ENCODE results near the gene ARHGEF5.
"Not testable (repeated sequence)": the region's sequence is repeated elsewhere in the genome, so short reads cannot be mapped to it uniquely, and the experiment has no call there.

Gene ARHGEF5

DNA sequence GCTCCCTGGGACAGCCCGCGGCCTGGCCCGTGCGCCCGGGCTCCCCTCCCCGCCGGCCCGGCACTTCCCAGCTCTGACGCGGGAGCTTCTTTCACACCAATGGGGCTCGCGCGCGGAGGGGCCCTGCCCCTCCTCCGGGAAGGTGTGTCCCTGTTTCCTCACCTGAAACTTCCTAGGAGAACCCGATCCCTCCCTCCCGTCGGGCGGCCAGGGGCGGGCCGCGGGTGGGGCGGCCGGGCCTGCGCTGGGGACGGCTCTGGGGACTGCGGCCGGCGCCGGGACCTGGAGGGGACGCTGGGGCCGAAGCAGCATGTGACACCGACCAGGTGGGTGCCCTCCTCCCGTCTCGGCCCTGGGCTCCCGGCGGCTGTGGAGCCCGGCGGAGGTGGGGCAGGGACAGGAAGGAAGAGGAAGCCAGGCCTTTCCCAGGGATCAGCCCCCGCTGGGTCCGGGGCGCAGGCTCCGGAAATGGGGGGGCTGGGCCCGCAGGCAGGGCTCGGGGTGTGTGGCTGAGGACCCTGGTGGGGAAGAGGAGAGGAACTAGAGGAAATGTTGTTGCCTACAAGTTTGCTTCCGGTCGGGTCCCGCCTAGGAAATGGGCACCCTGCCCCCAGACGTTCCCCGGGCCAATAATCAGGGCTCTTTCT is at the start of gene ARHGEF5:
TSS of gene ARHGEF5 (plus strand) at position 227 of the 647 bp plus-strand sequence. CDS start 7,268 bp downstream, outside the sequence.
- not testable (repeated sequence) for H3K4me3 ChIP-seq (ENCODE audit: low read depth, low read length); DNase-seq (ENCODE audit: low read depth)

DNA sequence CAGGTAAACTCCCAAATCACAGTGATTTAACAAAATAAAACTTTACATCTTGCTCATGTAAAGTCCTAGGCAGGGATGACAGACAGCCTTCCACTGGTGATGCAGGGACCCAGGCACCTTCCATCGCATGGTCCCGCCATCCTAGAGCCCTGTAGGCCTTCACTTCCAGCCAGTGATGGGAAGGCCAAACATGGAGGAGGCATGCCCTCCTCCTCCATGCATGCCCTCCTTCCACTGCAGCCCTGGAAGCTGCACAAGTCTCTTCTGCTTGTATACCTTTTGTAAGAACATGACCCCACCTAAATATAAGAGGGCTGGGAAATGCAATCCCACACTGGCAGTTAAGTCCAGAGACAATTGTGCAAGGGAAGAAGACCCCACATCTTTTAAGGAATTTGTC is 45.5 kb upstream of the ARHGEF5 start:
- not testable (repeated sequence) for DNase-seq (ENCODE audit: low read depth); H3K4me3 ChIP-seq (ENCODE audit: low read depth, low read length)

DNA sequence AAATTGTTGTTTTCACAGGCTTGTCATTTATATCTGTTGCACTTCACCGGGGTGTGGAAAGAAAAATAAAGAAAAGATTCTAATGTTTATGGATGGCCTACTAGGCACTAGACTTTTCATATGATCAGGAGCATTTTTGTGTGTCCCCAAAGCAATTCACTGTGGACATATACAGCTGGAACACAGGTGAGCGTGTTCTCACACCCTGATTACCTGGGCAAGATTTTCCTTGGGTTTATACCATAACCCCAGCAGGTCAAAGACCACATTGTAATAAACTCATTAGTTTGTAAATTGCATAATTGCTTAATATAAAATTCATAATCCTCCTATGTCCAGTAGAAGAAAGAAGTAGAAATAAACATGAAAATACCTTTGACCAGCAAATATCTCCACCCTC is 44.0 kb upstream of the ARHGEF5 start:
- not testable (repeated sequence) for DNase-seq (ENCODE audit: low read depth); H3K4me3 ChIP-seq (ENCODE audit: low read depth, low read length)

DNA sequence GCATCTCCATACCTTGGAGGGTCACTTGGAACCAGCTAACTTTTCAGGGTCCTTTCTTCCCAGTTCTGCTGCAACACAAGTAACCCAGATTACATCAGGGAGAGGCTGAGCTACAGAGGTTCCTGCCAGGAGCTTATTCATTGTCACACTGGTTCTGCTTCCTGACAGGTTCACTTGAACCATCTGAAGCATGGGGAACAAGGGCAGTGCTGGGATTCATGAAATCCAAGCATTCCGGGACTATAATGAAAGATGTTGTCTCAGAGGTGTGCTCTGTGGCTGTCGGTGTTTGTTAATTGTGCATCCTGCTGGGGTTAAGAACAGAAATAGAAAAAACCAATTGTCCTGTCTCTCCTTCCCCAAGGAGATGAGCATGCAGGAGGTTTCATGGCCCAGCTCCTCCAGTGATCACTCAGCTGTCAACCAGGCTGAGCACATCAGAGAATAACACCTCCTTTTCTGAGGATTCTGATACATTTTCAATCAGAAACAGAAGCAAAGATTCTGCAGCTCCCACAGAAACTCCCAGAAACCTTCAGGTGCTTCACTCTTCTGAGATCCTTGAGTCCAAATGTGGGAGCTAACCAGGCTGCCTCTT is 43.2 kb upstream of the ARHGEF5 start, which contains the start of gene OR2A1:
TSS of gene OR2A1 (plus strand) at position 548 of the 598 bp plus-strand sequence. CDS start 5,706 bp downstream, outside the sequence.
- not testable (repeated sequence) for H3K4me3 ChIP-seq (ENCODE audit: low read depth, low read length); DNase-seq (ENCODE audit: low read depth)

DNA sequence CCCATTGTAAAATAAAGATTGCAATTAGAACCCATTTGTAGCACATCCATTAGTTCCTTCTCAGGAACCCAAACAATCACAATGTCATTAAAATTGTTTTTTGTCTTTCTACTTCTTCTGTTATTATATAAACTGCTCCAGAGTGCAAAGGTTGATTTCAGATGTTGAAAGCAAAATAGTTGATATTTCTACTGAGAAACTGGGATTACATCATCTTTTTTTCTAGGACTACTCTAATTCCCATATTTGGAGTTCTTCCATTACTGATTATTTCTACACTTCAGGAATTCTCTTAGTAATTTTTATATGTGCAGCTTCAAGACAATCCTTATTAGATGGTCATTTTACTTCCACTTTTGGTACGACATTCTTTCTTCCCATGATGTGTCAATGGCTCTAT is 37.7 kb upstream of the ARHGEF5 start:
- DNase-seq (ENCODE audit: low read depth); H3K4me3 ChIP-seq (ENCODE audit: low read depth, low read length): not testable (repeated sequence)

DNA sequence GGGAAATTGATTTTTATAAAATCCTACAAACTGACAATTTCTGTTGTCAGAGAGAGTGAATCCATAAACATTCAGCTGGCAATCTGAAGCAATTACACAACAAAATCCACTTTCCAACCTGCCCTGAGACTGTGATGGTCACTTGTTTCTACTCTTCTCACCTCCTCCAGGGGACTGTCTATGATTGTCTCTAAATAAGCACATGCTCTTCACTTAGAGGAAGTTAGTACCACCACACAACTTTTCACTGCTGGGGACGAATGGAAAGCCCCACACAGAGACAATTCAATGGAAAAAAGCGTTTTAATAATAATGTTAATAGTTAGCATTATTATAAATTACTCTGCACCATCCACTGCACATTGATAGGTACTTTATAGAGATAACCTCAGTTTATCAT is 35.7 kb upstream of the ARHGEF5 start:
- not testable (repeated sequence) for H3K4me3 ChIP-seq (ENCODE audit: low read depth, low read length); DNase-seq (ENCODE audit: low read depth)

DNA sequence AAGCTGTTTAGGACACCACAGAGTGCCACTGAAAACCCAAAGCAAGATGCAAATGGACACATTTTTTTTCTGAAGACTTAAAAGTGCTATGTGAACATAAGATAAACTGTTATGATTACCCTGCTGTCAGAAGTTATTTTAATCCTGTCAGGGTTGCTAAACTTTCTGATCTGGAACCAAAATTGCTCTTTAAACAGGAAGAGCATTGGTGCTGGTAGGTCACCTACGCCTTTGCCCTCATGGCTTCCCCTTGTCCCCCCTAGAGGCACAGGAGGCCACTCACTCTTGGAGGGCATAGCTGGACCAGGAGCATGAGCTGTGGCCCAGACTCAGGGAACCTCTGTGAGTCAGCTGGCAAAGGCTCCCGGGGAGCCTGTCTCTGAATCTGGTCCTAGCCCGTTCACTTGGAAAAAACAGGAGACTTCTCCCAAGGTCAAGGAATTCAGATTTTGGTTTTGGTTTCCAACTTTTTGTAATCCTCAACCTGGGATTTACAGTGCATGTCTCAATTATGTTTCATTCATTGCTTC is 33.5 kb upstream of the ARHGEF5 start:
- DNase-seq (ENCODE audit: low read depth); H3K4me3 ChIP-seq (ENCODE audit: low read depth, low read length): not testable (repeated sequence)

DNA sequence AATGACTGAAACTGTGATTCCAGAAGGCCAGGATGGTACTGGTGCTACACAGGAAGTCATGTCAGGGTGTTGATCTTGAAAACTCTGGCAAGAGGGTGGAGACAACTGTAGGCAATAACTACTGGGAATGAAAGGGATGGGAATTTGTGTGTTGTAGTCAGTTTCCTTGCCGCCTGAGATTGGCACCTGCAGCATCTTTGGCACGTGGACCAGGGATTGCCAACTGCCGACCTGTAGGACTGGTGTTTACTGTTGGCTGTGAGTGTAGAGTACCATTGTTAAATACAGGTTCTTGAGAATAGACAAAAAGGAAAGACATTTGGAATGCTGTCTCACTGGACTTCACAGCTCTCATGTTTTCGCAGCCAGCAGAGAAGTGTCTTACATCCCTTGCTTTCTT is 31.8 kb upstream of the ARHGEF5 start:
- DNase-seq (ENCODE audit: low read depth); H3K4me3 ChIP-seq (ENCODE audit: low read depth, low read length): not testable (repeated sequence)

DNA sequence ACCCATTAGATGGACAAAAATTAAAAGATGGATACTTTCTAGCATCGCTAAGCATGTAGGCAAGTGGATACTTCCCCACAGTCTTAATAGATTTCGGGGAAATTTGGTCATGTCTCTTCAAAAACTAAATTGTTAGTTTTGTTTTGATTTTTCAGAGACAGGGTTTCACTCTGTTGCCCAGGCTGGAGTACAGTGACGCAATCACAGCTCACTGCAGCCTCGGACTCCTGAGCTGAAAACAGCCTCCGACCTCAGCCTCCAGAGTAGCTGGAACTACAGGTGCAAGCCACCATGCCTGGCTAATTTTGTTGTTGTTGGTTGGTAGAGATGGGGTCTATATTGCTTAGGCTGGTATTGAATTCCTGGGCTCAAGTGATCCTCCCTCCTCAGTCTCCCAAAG is 29.3 kb upstream of the ARHGEF5 start:
- H3K4me3 ChIP-seq (ENCODE audit: low read depth, low read length); DNase-seq (ENCODE audit: low read depth): not testable (repeated sequence)

DNA sequence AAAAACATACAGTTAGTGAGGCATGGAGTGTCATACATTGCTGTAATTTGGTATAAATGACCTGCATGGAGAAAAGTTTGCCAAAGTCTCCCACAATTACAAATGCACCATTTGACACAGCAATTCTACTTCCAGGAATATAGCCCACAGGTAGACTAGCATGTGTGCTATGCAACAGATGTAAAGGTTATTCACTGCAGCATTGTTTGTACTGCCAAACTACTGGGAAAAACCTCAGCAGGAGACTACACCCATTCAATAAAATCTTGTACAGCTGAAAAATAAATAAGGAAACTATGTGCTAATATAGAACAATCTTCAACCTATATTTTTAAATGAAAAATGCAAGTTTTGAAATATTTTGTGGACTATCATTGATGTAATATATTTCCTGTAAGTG is 25.2 kb upstream of the ARHGEF5 start:
- not testable (repeated sequence) for H3K4me3 ChIP-seq (ENCODE audit: low read depth, low read length); DNase-seq (ENCODE audit: low read depth)

DNA sequence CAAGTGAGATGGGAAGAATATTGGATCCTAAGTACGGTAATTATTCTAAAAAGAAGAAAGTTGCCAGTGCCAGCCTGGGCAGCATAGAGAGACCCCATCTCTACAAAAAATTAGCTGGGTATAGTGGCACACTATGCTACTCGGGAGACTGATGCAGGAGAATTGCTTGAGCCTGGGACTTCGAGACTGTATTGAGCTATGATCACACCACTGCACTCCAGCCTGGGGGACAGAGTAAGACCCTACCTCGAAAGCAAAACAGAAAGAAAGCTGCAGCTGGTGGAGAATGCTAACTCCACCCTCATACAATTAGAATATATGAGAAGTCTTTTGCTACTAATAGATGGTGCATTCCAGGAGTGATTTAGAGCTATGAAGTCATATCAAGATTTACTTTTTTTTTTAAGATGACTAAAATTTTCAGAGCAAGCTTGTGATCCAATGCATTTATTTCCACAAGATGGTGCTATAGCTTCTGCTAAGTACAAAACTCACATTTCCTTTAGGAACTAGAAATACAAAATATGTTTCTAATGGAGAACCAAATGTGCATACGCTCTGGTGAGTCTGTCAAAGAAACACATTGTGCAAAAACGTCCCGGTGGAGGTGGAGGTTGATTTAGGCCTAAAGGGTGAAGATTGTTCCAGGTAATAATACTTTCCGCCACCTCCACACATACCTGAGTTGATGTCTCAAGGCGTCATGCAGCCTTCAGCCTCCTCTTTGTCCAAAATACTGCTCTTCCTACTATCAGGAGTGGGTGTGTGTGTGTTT is 23.8 kb upstream of the ARHGEF5 start:
- H3K4me3 ChIP-seq (ENCODE audit: low read depth, low read length); DNase-seq (ENCODE audit: low read depth): not testable (repeated sequence)

DNA sequence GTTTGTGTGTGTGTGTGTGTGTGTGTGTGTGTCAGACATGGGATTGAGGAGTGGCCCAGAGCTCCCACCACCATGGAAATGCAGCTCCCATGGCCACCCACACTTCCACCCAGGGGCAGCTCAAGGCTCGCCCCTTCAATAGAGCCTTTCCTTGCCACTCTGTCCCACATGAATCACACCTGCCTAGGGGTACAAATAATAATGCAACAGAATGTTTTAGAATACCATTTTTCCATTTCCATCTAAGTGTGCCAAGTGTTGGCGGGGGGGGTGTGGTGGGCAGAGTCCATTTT is 23.3 kb upstream of the ARHGEF5 start:
- H3K4me3 ChIP-seq (ENCODE audit: low read depth, low read length) = not testable (repeated sequence)
- DNase-seq (ENCODE audit: low read depth) = peak; percentile 0

DNA sequence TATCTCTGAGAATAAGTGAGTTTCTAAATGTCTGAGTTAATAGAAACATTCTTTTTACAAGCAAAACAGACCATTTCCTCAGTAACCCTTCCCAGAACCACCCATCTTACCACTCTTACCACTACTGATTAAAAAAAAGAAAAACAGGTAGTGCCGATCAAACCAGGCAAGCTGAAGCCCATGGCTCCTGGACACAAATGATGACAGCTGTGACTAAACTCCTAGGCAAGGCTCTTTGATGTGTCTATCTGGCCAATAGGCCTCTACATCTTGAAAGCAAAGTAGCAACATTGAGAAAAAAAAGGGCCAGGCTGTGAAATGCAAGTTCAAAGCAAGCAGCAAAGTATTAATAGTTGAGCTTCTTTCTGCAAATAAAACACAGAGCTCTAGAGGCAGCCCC is 6.6 kb upstream of the ARHGEF5 start:
- not testable (repeated sequence) for DNase-seq (ENCODE audit: low read depth); H3K4me3 ChIP-seq (ENCODE audit: low read depth, low read length)

DNA sequence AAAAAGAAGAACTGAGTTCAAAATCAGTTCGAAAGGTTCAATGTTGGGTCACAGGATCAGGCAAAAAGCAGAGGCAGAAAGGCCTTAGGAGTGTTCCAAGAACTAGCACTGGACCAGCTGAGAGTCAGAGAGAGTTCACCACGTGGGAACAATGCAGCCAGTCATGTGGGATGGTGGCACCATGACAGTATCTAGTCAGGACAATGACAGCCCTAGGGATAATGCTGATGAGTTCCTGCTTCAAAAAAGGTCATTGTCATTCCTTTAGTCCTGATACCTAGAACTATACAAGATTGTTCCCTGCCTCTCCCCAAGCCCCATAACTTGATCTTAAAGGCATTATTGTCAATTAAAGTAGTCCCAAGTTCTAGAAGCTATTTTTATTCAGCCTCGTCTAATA is 3.5 kb upstream of the ARHGEF5 start:
- H3K4me3 ChIP-seq (ENCODE audit: low read depth, low read length) = not testable (repeated sequence)
- DNase-seq (ENCODE audit: low read depth) = peak; percentile 0

DNA sequence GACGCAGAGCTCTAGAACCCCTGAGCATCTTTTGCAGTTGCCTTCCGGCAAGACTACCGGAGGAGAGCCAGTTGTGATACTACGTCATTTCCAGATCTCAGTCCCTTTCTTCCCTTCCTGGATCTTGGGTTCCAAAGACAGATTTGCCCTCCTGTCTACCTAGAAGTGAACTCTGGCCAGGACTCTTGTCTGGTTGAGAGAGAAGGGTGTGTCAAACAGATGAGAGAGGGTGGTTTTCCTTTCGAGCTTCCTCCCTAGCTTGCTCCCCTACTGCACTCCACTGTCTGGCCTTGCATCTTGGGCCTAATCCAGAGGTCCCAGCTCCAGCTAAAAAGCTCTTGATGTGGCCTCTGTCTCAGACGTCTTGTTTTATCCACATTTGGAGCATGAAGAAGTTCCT is 983 bp downstream of the ARHGEF5 start:
- DNase-seq (ENCODE audit: low read depth); H3K4me3 ChIP-seq (ENCODE audit: low read depth, low read length): not testable (repeated sequence)

DNA sequence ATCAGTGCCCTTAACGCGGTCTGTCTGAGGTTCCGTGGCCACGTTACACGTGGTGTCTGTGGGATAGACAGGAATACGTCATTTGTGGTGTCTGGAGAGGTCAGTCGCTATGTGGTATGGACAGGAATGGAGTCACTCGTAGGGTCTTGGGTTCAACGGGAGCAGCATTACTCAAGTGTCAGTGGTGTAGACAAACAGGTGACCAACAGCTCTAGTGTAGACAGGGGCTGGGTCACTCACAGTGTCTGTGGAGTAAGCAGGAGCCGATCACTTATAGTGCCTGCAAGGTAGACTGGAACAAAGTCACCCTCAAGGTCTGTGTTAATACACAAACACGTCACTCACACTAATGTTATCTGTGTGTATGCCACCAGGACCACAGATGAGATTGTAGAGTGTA is 1.7 kb downstream of the ARHGEF5 start:
- DNase-seq (ENCODE audit: low read depth) = not testable (repeated sequence)

DNA sequence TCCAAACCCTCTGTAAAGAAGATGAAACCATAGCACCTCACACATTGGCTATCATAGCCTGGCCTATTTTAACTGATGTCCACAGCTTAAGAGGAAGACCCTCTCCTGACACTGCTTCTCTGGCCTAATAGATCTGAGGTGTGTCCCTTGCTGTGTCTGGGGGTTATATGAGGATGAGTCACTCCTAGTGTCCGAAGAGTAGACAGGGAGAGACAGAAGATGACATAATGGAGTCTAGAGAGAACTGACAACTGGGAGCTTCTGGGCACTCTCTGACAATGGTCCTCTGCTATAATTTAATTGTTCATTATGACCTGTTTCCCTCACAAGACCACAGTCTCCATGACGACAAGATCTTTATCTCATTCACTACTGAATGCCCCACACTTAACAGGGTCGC is 6.9 kb downstream of the ARHGEF5 start:
- not testable (repeated sequence) for DNase-seq (ENCODE audit: low read depth); H3K4me3 ChIP-seq (ENCODE audit: low read depth, low read length)

More for the DNA sequence above, 1.7 kb downstream of the ARHGEF5 start:
- H3K4me3 ChIP-seq (ENCODE audit: low read depth, low read length) = not testable (repeated sequence)

DNA sequence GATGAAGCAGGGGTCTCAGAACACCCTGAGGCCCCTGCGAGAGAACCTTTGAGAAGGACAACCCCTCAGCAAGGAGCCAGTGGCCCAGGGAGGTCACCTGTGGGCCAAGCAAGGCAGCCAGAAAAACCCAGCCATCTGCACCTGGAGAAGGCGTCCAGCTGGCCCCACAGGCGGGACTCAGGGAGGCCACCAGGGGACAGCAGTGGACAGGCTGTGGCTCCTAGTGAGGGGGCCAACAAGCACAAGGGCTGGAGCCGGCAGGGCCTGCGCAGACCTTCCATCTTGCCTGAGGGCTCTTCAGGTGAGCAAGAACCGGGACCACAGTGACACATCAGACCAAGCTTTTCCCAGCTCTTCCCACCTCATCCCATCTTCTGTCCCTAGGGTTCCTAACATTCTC is 10.3 kb downstream of the ARHGEF5 start:
- DNase-seq (ENCODE audit: low read depth) = not testable (repeated sequence)

DNA sequence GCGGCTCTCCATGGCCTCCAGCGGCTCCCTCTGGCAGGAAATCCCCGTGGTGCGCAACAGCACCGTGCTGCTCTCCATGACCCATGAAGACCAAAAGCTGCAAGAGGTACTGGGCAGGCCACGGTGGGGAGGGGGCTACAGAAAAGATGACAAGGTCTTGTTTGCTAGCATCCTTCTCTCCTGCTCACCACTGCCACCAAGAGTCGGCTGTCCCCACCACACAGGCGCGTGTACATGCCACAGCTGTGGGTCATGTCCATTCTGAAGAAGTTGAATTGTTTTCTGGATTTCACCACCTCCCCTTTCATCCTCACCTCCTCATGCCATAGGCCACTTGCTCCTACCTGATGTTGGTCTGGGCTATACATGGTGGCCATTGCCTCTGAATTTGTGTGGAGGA is 12.0 kb downstream of the ARHGEF5 start:
- not testable (repeated sequence) for DNase-seq (ENCODE audit: low read depth); H3K4me3 ChIP-seq (ENCODE audit: low read depth, low read length)

More for the DNA sequence above, 10.3 kb downstream of the ARHGEF5 start:
- H3K4me3 ChIP-seq (ENCODE audit: low read depth, low read length) = not testable (repeated sequence)

DNA sequence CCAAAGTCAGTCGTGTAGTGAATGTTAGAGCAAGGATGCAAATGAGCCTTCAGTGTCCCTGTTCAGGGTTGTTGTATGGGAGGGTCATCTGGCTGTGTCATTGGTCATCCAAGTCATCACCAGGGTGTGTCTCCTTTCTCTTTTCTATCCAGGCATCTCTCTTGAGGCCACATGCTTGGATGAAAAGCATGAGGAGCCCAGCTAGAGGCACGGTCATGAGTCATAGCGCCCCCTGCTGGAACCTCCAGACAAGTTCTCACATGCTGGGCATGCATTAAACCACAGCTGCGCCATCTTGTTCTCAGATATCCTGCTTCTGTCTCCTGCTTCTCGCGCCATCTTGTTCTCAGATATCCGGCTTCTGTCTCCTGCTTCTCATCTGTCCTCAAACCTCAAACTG is 14.0 kb downstream of the ARHGEF5 start:
- not testable (repeated sequence) for H3K4me3 ChIP-seq (ENCODE audit: low read depth, low read length); DNase-seq (ENCODE audit: low read depth)

Data from GM12865 (cell line).